Neutrophil (primary cell): ENCODE results near the gene COL25A1.

Experiments
- H3K27ac ChIP-seq: fragments of 200-600 bp; sonication (generic); 2 replicates; pipeline ENCODE4 v1.5.1; 2016; ENCODE audit warnings: mild to moderate bottlenecking, moderate library complexity
- H3K27me3 ChIP-seq: fragments of 200-600 bp; sonication (generic); 2 replicates; pipeline ENCODE4 v1.6.0; 2016; ENCODE audit warnings: mild to moderate bottlenecking
- H3K36me3 ChIP-seq: fragments of 200-600 bp; sonication (generic); 2 replicates; pipeline ENCODE4 v1.5.1; 2017
- H3K4me1 ChIP-seq, 2 experiments: fragments of 200-600 bp in 1 of 2; sonication (generic) in 1 of 2; 1 replicate in 1 of 2; 2 replicates in 1 of 2; pipeline versions ENCODE4 v1.5.1 to v1.6.1; 2013 to 2016; ENCODE audit warnings: low read depth in 1 of 2, low read length in 1 of 2, mild to moderate bottlenecking in 1 of 2, moderate library complexity in 1 of 2; ENCODE audit not compliant: control insufficient read depth in 1 of 2, insufficient read depth in 1 of 2
- H3K4me3 ChIP-seq, 2 experiments: fragments of 200-600 bp in 1 of 2; sonication (generic) in 1 of 2; 1 replicate in 1 of 2; 2 replicates in 1 of 2; pipeline ENCODE4 v1.5.1; 2013 to 2016; ENCODE audit warnings: low read depth in 1 of 2, low read length in 1 of 2, mild to moderate bottlenecking in 1 of 2, moderate library complexity in 1 of 2
- H3K9me3 ChIP-seq: fragments of 200-600 bp; sonication (generic); 2 replicates; pipeline ENCODE4 v1.5.1; 2016
- TF ChIP-seq, protein P1 (sequence below): fragments of 200-600 bp; sonication (generic); IDR thresholded peaks from 2 replicates; pipeline ENCODE4 v1.5.1; 2016; ENCODE audit warnings: antibody characterized with exemption

COL25A1 gene

DNA sequence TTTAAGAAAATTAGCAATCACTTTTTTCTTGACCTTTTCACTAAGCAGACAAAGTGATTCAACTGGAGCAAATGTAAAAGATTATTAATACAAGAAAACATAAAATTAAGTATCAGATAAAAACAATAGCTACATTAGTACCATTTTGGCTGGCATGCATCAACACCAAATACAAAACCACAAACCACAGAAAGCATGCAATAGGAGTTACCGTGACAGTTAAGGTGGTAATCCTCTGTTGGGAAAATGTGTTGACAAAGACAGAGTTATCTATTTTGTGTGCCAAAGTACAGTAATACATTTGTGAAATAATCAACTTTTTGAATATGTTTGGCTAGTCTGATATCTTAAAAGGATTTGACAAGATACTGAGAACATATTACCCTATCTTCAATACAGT lies 449.8 kb downstream of the COL25A1 start:
- no peaks in the 10 kb centered on the region for H3K36me3 ChIP-seq
- H3K4me1 ChIP-seq = peaks cover 0 to 10% of the 10 kb centered on the region in 2 experiments
- no peak overlapping the region for H3K27ac ChIP-seq
- H3K4me3 ChIP-seq = no peak overlapping the region
- no peaks in the 10 kb centered on the region for H3K27me3 ChIP-seq
- TF ChIP-seq, protein P1, sequence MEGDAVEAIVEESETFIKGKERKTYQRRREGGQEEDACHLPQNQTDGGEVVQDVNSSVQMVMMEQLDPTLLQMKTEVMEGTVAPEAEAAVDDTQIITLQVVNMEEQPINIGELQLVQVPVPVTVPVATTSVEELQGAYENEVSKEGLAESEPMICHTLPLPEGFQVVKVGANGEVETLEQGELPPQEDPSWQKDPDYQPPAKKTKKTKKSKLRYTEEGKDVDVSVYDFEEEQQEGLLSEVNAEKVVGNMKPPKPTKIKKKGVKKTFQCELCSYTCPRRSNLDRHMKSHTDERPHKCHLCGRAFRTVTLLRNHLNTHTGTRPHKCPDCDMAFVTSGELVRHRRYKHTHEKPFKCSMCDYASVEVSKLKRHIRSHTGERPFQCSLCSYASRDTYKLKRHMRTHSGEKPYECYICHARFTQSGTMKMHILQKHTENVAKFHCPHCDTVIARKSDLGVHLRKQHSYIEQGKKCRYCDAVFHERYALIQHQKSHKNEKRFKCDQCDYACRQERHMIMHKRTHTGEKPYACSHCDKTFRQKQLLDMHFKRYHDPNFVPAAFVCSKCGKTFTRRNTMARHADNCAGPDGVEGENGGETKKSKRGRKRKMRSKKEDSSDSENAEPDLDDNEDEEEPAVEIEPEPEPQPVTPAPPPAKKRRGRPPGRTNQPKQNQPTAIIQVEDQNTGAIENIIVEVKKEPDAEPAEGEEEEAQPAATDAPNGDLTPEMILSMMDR = no peak
- no peaks in the 10 kb centered on the region for H3K9me3 ChIP-seq

DNA sequence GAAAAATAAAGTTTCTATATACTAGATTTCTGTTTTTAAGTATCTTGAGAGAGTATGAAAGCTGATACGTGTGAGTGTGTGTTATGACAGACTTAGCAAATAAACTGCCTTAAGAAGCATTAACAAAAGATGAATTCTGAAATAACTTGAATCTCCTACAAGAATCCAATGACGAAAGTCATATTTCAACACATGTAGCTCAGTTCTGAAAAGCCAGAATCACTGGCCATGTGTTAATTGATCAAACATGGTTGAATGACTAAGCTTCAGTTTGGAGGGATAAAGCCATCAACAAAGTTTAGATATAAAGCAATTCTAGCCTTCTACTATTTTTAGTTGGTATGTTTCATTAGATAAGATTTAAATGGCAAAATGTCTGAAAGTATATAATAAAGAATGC lies 451.1 kb downstream of the COL25A1 start:
- H3K27ac ChIP-seq = no peak overlapping the region
- H3K4me3 ChIP-seq = no peak overlapping the region
- H3K9me3 ChIP-seq = no peaks in the 10 kb centered on the region
- no peaks in the 10 kb centered on the region for H3K36me3 ChIP-seq
- TF ChIP-seq, protein P1 = no peak
- H3K4me1 ChIP-seq = peaks cover 0 to 10% of the 10 kb centered on the region in 2 experiments
- no peaks in the 10 kb centered on the region for H3K27me3 ChIP-seq

DNA sequence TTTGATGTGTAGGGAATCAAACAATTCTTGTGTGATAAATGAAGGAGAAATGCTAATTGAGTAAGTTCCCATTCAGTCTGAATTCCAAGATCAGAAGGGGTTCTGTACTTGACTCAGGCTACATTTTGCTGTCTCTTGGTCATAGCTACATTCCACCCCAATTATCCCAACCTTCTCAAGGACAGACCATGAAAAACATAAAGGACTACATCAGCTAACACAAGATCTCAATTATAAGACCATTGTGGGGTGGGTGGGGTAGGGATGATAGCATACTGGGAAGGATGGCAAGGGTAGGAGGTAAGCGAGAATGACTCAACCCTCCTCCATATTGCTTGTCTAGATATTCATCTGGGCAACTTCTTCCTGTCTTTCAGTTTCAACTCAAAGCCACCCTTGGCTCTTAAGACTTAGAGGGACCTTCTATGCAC lies 452.2 kb downstream of the COL25A1 start:
- TF ChIP-seq, protein P1 = no peak
- no peak overlapping the region for H3K27ac ChIP-seq
- H3K9me3 ChIP-seq = no peaks in the 10 kb centered on the region
- H3K4me3 ChIP-seq = no peak overlapping the region
- H3K4me1 ChIP-seq = peaks cover 0 to 10% of the 10 kb centered on the region in 2 experiments
- no peaks in the 10 kb centered on the region for H3K36me3 ChIP-seq
- H3K27me3 ChIP-seq = no peaks in the 10 kb centered on the region

DNA sequence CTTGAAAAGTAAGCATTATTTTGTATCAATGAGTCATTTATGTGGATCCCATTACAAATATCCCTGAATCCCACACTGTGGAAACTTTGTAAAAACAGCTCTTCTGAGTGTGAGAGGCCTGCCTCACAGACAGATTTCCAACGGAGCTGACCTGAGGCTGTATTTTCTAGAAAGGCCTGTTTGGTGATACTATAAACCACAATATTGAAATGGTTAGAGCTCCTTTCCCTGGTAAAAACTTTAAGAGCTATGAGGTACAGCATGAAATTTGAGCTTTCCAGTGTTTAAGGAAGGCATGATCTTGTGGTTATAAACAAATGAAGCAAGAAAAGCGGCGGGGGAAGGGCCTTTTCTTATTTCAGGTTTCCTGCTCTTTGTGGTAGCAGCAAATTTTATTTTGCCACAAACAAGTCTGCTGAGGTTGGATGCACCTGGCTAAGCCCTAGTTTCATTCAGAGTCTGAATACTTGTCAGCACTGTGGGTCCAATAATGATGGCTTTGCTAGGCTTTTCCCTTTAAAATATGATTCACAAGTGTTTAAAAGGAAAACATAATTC lies 452.8 kb downstream of the COL25A1 start:
- Histone ChIP-seq H3K36me3 (no peaks in the 10 kb centered on the region), H3K27ac (no peak overlapping the region), H3K27me3 (no peaks in the 10 kb centered on the region), H3K4me3 (no peak overlapping the region), H3K9me3 (no peaks in the 10 kb centered on the region), H3K4me1 (peaks cover 0 to 10% of the 10 kb centered on the region in 2 experiments)
- TF ChIP-seq, protein P1 = no peak

DNA sequence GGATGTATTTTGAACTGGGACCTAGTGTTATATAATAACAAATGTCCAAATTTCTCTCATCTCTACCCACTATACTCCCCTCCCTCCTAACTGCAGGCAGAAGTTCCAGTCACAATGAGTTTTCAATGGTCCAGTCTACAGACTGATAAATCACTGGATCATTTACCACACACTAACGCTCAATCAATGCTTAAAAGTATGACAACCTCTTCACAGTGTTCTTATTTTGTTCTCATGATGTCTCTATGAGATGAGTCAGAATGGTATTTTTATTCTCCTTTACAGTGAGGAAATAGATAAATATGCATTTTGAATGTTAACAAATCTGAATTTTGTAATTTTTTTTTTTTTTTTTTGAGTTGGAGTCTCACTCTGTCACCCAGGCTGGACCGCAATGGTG lies 455.9 kb downstream of the COL25A1 start:
- Histone ChIP-seq H3K4me1 (no peaks in the 10 kb centered on the region), H3K27ac (no peak overlapping the region), H3K27me3 (no peaks in the 10 kb centered on the region), H3K36me3 (no peaks in the 10 kb centered on the region), H3K9me3 (no peaks in the 10 kb centered on the region), H3K4me3 (no peak overlapping the region)
- TF ChIP-seq, protein P1 = no peak
